ENCODE measurements around the gene NBEAL2.

NBEAL2 gene

DNA sequence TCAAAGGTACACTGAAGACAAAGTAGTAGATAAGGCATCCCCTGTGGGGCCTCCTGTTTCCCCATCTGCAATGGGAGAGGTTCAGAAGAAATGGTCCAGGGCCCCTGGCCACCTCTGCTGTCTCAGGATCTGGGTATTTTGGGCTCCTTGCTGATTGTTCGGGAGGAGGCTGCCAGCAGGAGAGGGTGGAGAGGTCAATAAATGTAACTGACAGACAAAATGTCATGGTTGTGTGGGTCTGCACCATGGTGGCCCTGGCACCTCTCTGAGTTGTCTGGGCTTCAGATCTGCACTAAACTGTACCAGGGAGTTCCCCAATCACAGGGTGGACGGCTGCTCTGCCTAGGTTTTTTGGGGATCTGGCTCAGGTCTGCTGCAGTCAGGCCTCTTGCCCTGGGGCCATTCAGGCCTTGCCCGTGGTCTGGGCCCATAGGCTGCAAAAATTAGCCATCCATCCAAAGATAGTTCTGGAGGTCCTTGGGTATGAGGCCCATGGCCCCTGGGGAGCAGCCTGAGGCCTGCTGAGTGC lies 7.4 kb downstream of the NBEAL2 start:
- DNase-seq (ENCODE audit: low read depth), result no peak

DNA sequence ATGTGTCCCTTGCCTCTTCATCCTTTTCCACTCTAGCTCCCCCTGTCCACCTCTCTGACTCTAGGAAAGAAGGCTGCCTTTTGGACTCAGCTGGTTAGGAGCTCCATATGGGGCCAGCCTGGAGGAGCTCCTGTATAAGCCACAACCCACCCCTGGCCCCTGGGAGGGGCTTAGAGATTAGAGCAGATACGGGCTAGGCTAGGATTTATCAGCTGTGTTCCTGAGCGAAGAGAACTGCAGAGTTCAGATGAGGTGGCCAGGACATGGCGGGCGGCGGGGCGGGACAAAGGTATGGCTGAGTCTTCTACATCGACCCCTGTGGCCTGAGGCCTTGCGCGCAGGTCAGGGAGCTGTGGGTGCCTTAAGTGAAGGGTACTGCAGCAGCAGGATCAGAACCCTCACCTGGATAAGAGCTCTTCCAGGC lies 7.9 kb downstream of the NBEAL2 start:
- DNase-seq (ENCODE audit: low read depth), result no peak

- DNase-seq (ENCODE audit: low read depth), result peak; percentile 80
Measured at GRCh38 chr3:46987743-46988401, 8.4 kb downstream of the NBEAL2 start.

DNA sequence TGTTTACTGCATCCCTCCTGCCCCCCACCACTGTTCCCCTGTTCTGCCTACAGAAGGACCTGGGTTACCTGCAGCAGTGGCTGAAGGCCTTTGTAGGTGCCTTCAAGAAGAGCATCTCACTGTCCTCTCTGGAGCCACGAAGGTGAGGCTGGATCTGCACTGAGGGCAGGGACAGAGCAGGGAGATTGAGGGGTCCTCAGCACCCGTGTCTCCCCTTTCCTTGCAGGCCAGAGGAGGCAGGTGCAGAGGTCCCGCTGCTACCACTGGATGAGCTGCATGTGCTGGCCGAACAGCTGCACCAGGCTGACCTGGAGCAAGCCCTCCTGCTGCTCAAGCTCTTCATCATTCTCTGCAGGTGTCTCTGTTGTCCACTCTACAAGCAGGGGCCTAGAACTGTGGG lies 9.2 kb downstream of the NBEAL2 start:
- no peak for DNase-seq (ENCODE audit: low read depth)

DNA sequence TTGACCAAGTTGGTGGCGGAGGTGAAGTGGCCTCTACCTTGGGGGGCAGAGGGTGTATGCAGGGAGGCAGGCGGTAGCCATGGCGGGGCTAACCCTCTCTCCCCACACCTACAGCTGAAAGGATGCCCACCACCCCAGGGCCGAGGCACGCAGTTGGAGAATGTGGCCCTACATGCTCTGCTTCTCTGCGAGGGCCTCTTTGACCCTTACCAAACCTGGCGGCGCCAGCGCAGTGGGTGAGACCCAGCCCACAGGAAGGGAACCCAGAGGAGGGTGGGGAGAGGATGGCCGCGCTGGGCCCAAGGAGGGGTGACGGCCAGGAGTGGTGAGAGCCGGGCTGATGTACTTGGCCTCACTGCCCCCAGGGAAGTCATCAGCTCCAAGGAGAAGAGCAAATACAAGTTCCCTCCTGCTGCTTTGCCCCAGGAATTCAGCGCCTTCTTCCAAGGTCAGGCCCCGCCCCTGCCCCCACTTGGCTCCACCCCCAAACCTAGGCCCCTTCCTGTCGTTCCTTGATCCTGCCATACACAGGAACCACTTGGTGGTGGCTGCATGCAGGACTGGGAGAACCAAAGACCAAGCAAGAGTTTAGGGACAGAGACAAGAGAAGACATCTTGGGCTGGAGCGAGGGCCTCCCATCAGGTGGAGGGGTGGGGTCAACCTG lies 9.8 kb downstream of the NBEAL2 start:
- DNase-seq (ENCODE audit: low read depth), result no peak

- no peak for DNase-seq (ENCODE audit: low read depth)
Measured at GRCh38 chr3:46990573-46991374, 11.3 kb downstream of the NBEAL2 start.

GRCh38 chr3:46991406-46992165 lies 12.1 kb downstream of the NBEAL2 start:
- DNase-seq (ENCODE audit: low read depth), result no peak

- DNase-seq (ENCODE audit: low read depth), result no peak
Measured at GRCh38 chr3:46992231-46992630, 12.8 kb downstream of the NBEAL2 start.

DNA sequence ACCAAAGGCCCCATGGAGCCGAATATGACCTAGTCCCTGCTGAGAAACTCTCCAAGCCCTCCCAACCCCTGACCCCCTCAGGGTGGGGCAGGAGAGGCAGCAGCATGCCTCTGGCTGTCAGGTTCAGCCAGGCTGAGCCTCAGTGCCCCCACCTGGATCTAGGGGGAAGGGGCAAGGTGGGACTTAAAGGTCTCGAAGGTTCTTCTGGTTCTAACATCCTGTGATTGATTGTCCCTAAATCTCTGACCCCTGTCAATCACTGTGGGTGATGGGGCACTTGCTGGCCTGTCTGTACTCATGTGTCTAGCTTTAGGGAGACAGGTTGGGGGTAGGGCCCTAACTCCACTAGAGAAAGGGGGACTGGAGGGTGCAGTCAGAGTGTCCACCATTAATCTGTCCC lies 13.8 kb downstream of the NBEAL2 start:
- DNase-seq (ENCODE audit: low read depth), result no peak

DNA sequence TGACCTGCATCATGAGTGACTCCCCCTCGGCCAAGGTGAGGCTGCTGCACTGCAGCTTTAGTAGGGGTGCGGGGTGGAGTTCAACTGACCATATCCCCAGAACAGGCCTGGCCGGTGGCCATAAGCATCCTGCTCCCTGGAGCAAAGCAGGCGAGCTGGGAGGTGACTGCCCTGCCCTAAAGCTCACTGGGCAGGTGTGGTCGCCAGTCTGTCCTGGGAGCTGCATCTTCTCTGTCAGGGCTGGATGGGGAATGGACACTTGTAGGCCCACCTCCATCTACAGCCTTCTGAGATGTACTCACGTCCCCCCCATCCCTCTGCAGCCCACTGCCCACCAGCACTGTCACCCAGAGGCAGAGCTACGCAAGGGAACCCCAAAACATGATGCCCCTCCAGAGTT lies 14.5 kb downstream of the NBEAL2 start:
- no peak for DNase-seq (ENCODE audit: low read depth)

GRCh38 chr3:46994801-46995731 lies 15.6 kb downstream of the NBEAL2 start:
- no peak for DNase-seq (ENCODE audit: low read depth)

- no peak for DNase-seq (ENCODE audit: low read depth)
Measured at GRCh38 chr3:46995901-46996562, 16.6 kb downstream of the NBEAL2 start.

GRCh38 chr3:46996689-46997452 lies 17.4 kb downstream of the NBEAL2 start:
- DNase-seq (ENCODE audit: low read depth), result no peak

- no peak for DNase-seq (ENCODE audit: low read depth)
Measured at GRCh38 chr3:46997453-46998091, 18.1 kb downstream of the NBEAL2 start.

DNA sequence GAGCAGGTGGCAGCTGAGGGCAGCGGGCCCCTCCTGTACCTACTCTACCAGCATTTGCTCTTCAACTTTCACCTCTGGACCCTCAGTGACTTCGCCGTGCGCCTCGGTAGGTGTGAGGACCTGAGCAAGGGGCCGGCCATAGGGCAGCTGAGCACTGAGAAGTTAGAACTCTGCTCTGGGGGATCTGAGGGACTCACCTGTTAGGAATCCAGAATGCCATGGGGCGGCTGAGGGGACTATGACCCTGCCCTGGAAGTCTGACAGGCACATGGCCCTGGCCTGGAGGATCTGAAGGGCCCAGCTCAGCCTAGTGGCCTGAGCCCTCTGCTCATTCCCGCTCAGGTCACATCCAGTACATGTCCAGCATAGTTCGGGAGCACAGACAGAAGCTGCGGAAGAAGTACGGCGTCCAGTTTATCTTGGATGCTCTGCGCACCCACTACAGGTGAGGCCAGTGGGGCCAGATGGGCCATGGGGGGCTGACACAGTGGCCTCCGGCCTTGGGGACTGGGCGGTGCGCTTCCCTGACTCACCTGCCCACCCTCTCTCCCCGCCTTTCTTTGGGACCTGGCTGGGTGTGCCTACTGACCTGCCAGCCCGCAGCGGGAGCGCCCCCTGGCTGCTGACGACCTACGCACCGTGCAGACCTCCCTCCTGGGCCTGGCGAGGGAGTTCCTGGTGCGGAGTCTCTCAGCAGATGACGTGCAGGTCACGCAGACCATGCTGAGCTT lies 18.8 kb downstream of the NBEAL2 start:
- peak; percentile 63 for DNase-seq (ENCODE audit: low read depth)

- no peak for DNase-seq (ENCODE audit: low read depth)
Measured at GRCh38 chr3:46998852-46999515, 19.5 kb downstream of the NBEAL2 start.

DNA sequence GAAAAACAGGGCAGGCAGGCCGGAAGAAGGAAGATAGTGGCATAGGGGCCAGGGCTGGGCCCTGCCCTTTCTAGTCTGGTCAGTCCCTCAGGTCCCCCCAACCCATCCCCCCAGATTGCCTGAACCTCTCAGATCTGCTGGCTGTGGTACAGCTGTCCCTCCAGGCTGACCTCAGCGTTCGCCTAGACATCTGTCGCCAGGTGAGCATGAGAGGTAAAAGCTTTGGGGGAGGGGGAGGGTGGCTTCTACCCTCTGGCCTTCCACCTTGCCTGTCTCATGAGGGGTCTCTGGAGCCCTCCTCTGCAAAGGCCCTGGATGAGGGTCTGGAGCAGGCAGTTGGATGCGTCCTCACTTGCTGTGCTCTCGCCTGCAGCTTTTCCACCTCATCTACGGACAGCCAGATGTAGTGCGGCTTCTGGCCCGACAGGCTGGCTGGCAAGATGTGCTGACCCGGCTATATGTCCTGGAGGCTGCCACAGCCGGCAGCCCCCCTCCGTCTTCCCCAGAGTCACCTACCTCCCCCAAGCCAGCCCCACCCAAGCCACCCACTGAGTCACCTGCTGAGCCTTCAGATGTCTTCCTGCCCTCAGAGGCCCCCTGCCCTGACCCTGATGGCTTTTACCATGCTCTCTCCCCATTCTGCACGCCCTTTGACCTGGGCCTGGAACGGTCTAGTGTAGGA lies 20.2 kb downstream of the NBEAL2 start:
- no peak for DNase-seq (ENCODE audit: low read depth)
